ENCODE results near the gene RTL5.
A peak's percentile ranks its signal among the peaks of the same experiment; 100 is the strongest.
"Not testable (repeated sequence)": the region's sequence is repeated elsewhere in the genome, so short reads cannot be mapped to it uniquely, and the experiment has no call there.

RTL5 gene

GRCh38 chrX:72131317-72132294 lies at the start of gene RTL5:
Gene RTL5 (minus strand): TSS chrX:72131915.
- DNase-seq, result peak; percentile 94

- DNase-seq, result peak; percentile 25
Observed at GRCh38 chrX:72180539-72180938, 48.8 kb upstream of the RTL5 start.

- no peak for DNase-seq
Observed at GRCh38 chrX:72176981-72177380, 45.3 kb upstream of the RTL5 start.

- DNase-seq, result not testable (repeated sequence)
Observed at GRCh38 chrX:72176289-72176688, 44.6 kb upstream of the RTL5 start.

DNA sequence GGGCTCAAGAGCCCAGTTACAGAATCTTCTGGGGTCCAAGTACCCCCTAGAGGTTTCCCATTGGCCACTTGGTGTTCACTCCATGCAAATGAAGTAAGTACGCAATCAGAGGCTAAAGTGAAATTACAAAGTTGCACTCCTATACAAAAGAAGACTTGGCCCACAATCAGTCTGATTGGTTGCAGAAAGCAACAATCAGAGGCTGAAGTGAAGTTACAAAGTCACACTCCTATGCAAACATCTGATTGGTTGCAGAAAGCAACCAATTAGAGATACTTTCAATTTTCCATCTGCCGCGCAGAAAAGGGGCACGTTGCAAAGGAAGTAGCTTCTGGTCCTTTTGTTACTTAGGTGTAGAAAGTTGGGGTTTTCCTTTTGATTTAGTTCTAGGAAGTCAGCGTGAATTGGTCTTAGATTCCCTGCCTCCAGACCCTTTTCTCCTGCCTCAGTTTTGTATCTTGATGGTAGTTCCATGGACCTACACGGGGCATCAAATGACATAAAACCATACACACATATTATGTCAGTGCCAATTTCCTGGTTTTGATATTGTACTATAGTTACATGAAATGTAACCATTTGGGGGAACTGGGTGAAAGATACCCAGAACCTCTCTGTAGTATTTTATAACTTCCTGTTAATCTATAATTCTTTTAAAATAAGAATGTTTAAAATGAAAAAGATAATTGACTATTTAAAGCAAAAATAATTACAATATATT lies 37.5 kb upstream of the RTL5 start:
- DNase-seq, result no peak

DNA sequence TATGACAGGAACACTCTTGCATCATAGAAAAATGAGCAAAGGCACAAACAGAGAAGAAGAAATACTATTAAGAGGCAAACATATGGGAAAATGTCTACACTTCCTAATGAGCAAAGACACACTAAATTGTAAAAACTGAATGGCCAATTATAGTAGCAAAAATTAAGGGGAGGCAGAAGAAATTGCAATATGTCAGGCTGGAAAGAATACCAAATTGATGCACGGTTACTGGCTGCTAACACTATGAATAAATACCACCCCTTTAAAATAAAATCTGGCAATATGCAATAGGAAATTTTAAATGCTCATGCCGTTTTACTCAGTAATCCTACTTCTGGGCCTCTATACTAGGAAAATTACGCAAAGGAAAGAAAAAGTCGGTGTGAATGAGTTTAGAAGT lies 33.8 kb upstream of the RTL5 start:
- no peak for DNase-seq

GRCh38 chrX:72159769-72160168 lies 28.1 kb upstream of the RTL5 start:
- no peak for DNase-seq

- DNase-seq, result no peak
Observed at GRCh38 chrX:72158773-72159172, 27.1 kb upstream of the RTL5 start.

DNA sequence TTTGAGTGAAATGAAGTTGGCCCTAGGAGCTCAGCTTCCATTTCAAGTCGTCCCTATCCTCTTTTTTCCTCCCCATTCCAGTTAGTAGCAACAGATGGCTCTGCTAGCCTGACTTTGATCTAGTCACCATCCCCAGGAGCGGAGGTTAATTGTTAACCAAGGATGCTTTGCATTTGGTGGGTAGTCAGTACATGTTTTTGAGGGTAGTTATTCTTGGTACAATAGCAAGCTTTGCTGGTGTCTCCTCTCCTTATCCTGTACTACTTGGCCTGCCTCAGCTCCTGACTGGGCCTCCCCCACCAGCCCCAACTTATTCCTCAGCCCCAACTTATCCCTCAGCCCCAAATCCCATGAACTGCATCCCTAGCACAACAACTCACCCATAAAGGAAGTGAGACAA lies 14.8 kb upstream of the RTL5 start:
- no peak for DNase-seq

DNA sequence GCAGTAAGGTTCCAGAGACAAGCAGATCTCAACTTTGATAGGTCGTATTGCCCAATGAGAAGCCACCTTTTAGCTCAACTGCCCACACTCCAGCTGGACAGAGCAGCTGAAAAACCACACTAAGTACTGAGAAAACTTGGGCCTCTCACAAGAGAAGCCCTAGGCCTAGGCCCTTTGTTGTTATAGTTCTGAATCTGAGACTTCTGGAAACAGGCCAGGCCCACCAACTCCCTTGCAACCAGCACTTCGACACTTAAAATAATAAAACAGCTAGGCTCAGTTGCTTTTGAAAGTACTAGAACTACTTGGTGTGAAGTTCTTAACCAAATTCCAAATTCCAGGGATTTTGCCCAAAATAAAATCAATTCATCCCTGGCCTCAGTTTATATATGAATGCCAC lies 13.5 kb upstream of the RTL5 start:
- no peak for DNase-seq

DNA sequence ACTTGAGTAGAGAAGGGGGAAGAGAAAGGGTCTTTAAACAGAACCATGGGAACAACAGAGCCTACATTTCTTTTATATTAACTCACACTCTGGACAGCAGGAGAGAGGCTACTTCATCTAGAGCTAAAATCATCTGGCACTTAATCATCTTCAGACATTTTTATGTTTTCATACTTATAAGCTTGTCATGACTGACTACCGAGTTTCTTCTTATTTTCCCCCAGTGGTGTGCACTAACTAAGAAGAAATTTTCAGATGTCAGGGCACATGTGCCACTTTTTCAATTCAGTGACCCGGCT lies 11.8 kb upstream of the RTL5 start:
- no peak for DNase-seq

GRCh38 chrX:72142794-72143608 lies 11.3 kb upstream of the RTL5 start:
- no peak for DNase-seq

DNA sequence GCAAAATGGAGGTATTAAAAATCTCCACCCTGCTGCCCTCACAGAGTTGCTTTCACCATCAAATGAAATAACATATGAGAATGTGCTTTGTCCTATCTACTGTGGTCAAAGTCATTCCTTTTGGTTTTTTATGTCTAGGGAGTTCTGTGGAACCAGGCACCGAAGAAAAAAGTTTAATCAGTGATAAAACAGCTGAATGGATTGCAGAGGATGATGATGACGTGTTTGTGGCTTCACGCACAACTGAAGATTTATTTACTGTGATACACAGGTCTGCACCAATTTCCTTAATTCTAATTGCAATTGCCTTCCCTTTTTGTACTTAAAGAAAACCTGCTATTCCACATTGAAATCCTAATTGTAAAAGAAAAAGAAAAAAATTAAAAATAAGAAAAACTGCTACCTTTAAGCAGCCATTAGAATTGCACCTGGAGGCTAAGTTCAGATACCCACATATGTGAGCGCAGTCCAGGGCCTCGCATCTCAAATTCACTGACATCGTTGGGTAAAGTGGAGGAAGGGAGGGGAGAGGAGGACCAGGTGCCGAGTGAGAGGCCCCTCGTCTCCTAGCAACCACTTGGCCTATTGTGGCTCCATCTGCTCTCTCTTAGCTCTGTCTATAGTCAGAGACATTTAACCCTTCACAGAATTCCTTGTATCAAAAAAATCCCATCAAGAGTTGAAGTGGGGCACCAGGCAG lies 10.5 kb upstream of the RTL5 start:
- peak; percentile 97 for DNase-seq

- no peak for DNase-seq
Observed at GRCh38 chrX:72141372-72142004, 9.8 kb upstream of the RTL5 start.

GRCh38 chrX:72139538-72139937 lies 7.8 kb upstream of the RTL5 start:
- no peak for DNase-seq

- peak; percentile 31 for DNase-seq
Observed at GRCh38 chrX:72137846-72138495, 6.3 kb upstream of the RTL5 start.

DNA sequence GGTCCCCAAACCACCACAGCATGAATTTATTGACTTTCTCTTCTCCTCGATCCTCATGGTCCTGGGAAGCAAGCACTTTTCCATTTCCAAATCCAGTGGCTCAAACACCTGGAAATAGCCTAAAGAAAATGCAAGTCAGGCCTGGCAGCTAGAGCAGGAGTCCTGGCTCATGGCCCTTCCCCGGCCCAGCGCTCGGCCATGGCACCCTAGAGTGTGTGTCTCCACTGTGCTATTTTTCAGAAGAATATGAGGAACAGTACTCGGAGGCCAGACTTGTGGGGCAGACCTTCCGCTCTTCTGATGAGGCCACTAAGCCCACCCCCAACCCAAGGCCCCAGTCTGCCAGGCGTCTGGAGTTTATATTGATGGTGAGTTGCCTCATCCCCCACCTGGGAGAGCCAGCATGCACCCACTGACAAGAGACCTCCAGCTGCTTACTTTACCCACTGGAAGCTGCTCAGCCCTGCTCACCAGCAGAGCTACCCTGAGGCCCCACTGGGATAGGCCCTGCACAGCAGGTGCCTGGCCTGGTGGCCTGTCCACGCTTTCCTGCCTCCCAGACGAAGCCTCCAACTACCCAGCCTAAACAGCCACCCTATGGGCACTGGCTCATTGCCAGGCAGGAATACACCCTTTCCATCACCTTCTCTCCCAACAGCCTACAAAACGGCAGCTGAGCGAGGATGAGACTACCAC lies 2.3 kb upstream of the RTL5 start:
- DNase-seq, result no peak

- no peak for DNase-seq
Observed at GRCh38 chrX:72132456-72132855, 741 bp upstream of the RTL5 start.

- DNase-seq, result no peak
Observed at GRCh38 chrX:72130762-72131250, 909 bp downstream of the RTL5 start.

GRCh38 chrX:72130156-72130761 lies 1.5 kb downstream of the RTL5 start:
- no peak for DNase-seq
